Tibial artery (tissue), 4 donors: Measurements from ENCODE around the gene PROZ.
A peak's percentile ranks its signal among the peaks of the same experiment; 100 is the strongest.

Experiments used
- DNase-seq, 2 donors: peaks; one replicate each; pipeline ENCODE4 v3.0.0-alpha.2; 2019
- H3K27ac ChIP-seq, 2 donors: fragments of 200-600 bp; sonication (generic) in 1 of 2; 1 replicate in 1 of 2; 2 replicates in 1 of 2; pipeline ENCODE4 v1.5.1; 2018 to 2019; ENCODE audit warnings: mild to moderate bottlenecking in 1 of 2
- H3K27me3 ChIP-seq, 2 donors: fragments of 200-600 bp; sonication (generic) in 1 of 2; one replicate each; pipeline versions ENCODE4 v1.5.1 to v1.6.0; 2016 to 2019
- H3K36me3 ChIP-seq, 3 donors: fragments of 200-600 bp; sonication (generic) in 2 of 3; one replicate each; pipeline ENCODE4 v1.5.1; 2016 to 2019; ENCODE audit warnings: mild to moderate bottlenecking in 2 of 3
- H3K4me1 ChIP-seq, 4 donors: fragments of 200-600 bp; sonication (generic) in 2 of 4; 1 replicate in 3 of 4; 2 replicates in 1 of 4; pipeline ENCODE4 v1.5.1; 2016 to 2019
- H3K4me3 ChIP-seq, 2 donors: fragments of 200-600 bp; sonication (generic) in 1 of 2; 1 replicate in 1 of 2; 2 replicates in 1 of 2; pipeline ENCODE4 v1.5.1; 2018 to 2019; ENCODE audit warnings: mild to moderate bottlenecking in 2 of 2
- H3K9me3 ChIP-seq, 3 donors: fragments of 200-600 bp; sonication (generic) in 1 of 3; one replicate each; pipeline ENCODE4 v1.5.1; 2016 to 2019
- intact Hi-C: fragments of 100-400 bp; cut with DNase I; formaldehyde crosslinking; loops from one replicate; pipeline ENCODE4 v1.15.0; 2023; ENCODE audit warnings: low total_unique reads
- TF ChIP-seq, protein P1 (sequence below), 2 experiments: fragments of 200-600 bp in 1 of 2; fragments of 450-650 bp in 1 of 2; IDR thresholded peaks; one replicate each; pipeline ENCODE4 v1.5.1; 2017 to 2019; ENCODE audit warnings: antibody characterized with exemption in 2 of 2, mild to moderate bottlenecking in 1 of 2, moderate library complexity in 1 of 2

Gene PROZ

DNA sequence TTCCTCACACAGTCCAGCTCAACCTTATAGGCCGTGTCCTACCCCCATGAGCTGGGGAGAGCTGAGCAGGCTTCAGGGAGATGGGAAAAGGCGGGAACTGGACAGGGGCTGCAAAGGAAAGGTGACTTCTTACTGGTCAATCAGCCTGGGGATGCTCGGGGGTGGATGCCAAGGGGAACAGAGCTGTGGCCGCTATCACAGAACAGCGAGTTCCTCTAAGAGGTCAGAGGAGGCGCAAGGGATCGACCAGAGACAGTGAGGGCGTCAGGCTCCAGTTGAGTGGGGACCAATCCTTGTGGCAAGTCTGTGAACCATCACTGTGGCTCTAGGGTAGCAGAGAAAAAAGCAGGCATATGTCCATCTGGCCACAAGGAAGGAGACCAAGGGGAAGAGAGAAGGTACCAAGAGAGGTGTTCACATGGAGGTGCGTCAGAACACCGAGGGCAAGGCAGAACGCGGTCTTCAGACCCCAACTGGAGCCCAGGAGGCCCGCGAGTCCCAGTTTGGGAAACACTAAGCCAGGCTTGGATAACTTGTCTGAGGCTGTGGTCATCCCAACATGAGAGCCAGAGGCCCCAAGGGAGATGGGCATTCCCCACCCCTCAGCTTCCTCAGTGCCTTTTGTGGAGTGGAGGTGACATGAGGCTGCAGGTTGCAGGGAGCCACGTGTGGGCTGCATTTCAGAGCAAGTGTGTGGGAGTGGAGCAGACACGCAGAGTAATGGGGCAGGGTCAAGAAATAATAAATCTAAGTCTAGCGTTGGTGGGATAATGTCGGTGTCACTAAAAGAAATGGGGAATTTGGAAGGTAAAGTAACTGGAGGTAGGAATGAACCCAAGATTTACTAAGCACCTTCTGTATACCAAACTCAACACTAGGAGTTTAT, 31.9 kb upstream of the PROZ start:
- H3K27ac ChIP-seq = no peak overlapping the region
- DNase-seq = peak in 1 of 2 donors; percentile 43
- no peaks in the 10 kb centered on the region for H3K9me3 ChIP-seq
- intact Hi-C loops = no loop called here
- peaks cover 0 to 10% of the 10 kb centered on the region in 2 donors for H3K27me3 ChIP-seq
- no peaks in the 10 kb centered on the region for H3K36me3 ChIP-seq
- H3K4me1 ChIP-seq = peaks cover 0 to 15% (median 4%) of the 10 kb centered on the region in 4 donors
- H3K4me3 ChIP-seq = no peak overlapping the region
- TF ChIP-seq, protein P1, sequence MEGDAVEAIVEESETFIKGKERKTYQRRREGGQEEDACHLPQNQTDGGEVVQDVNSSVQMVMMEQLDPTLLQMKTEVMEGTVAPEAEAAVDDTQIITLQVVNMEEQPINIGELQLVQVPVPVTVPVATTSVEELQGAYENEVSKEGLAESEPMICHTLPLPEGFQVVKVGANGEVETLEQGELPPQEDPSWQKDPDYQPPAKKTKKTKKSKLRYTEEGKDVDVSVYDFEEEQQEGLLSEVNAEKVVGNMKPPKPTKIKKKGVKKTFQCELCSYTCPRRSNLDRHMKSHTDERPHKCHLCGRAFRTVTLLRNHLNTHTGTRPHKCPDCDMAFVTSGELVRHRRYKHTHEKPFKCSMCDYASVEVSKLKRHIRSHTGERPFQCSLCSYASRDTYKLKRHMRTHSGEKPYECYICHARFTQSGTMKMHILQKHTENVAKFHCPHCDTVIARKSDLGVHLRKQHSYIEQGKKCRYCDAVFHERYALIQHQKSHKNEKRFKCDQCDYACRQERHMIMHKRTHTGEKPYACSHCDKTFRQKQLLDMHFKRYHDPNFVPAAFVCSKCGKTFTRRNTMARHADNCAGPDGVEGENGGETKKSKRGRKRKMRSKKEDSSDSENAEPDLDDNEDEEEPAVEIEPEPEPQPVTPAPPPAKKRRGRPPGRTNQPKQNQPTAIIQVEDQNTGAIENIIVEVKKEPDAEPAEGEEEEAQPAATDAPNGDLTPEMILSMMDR (IDR thresholded peaks at IDR 0.05) = no peak

- H3K4me1 ChIP-seq = peaks cover 0 to 6% (median 3%) of the 10 kb centered on the region in 4 donors
- TF ChIP-seq, protein P1 (IDR thresholded peaks at IDR 0.05) = no peak
- H3K36me3 ChIP-seq = no peaks in the 10 kb centered on the region
- H3K27ac ChIP-seq = no peak overlapping the region
- intact Hi-C loops = no loop called here
- DNase-seq = peak in 1 of 2 donors; percentile 54
- H3K27me3 ChIP-seq = peaks cover 0 to 12% of the 10 kb centered on the region in 2 donors
- no peaks in the 10 kb centered on the region for H3K9me3 ChIP-seq
- H3K4me3 ChIP-seq = peak overlapping the region in 1 of 2 donors; percentile 26
Measured at GRCh38 chr13:113129480-113129879, 29.0 kb upstream of the PROZ start.

DNA sequence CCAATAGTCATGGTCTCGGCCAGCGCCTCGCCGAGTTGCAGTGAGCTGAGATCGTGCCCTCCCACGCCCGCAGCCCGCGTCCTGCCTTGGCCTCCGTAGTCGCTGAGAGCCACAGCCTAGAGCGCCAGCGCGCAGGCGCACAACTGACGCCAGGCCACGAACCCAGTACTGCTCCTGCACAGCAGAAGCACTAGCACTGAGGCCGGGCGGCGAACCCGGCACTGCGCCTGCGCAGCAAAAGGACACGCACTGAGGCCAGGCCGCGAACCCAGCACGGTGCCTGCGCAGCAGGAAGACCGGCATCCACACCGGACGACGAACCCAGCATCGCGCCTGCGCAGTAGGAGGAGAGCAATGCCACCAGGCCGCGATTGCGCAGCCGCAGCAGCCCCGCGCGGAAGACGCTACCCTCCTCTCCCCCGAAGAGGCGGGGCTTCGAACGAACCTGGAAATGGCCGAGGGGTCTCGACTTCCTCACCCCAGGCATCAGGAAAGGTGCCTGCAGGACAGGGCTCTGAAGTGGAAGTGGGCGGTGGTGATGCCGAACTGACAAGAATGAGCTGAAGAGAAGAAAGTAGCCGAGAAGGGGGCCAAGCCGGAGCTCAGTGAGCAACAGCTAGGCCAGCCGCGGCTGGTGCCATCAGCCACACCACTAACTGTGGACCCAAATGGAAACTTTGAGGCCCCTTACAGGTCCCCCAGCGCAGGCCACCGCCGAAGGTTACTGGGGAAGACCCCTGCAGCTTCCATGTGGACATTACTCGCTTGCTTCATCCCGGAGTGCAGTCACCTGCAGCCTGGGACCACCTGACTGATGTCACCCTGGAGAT, 28.3 kb upstream of the PROZ start:
- H3K27me3 ChIP-seq = peaks cover 0 to 12% of the 10 kb centered on the region in 2 donors
- no peaks in the 10 kb centered on the region for H3K9me3 ChIP-seq
- intact Hi-C loops = no loop called here
- TF ChIP-seq, protein P1 (IDR thresholded peaks at IDR 0.05) = no peak
- H3K27ac ChIP-seq = no peak overlapping the region
- H3K36me3 ChIP-seq = no peaks in the 10 kb centered on the region
- DNase-seq = peak in 1 of 2 donors; percentile 56
- H3K4me1 ChIP-seq = peaks cover 0 to 6% (median 3%) of the 10 kb centered on the region in 4 donors
- peak overlapping the region; percentile 13 to 26 for H3K4me3 ChIP-seq

DNA sequence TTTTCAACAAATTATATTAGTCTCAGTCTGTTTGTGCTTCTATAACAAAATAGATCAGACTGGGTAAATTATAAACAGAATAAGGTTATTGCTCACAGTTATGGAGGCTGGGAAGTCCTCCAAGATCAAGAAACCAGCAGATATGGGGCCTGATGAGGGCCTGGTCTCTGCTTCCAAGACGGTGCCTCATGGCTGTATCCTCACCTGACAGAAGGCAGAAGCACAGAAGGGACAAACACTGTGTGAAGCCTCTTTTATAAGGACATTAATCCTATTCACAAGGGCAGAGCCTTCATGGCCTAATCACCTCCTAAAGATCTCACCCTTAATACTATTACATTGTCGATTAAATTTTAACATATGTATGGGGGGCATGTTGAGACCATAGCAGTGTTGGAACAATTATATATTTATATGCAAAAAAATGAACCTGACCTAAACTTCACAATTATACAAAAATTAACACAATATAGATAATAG, 23.1 kb upstream of the PROZ start:
- H3K27me3 ChIP-seq = peaks cover 0 to 3% of the 10 kb centered on the region in 2 donors
- no peak for DNase-seq
- intact Hi-C loops = no loop called here
- no peak overlapping the region for H3K27ac ChIP-seq
- no peaks in the 10 kb centered on the region for H3K36me3 ChIP-seq
- TF ChIP-seq, protein P1 (IDR thresholded peaks at IDR 0.05) = no peak
- no peaks in the 10 kb centered on the region for H3K9me3 ChIP-seq
- H3K4me3 ChIP-seq = no peak overlapping the region
- H3K4me1 ChIP-seq = no peaks in the 10 kb centered on the region

- Histone ChIP-seq H3K4me3 (no peak overlapping the region), H3K27me3 (no peaks in the 10 kb centered on the region), H3K36me3 (no peaks in the 10 kb centered on the region), H3K4me1 (no peaks in the 10 kb centered on the region), H3K27ac (no peak overlapping the region), H3K9me3 (no peaks in the 10 kb centered on the region)
- no peak for DNase-seq
- intact Hi-C loops = no loop called here
- TF ChIP-seq, protein P1 (IDR thresholded peaks at IDR 0.05) = no peak
Measured at GRCh38 chr13:113137691-113138298, 20.7 kb upstream of the PROZ start.
